Mesendoderm (in vitro differentiated cells): ENCODE results near the gene SPEF2.

Experiments
- DNase-seq: peaks from one replicate; pipeline ENCODE4 v3.0.0; 2013
- H2AK5ac ChIP-seq: 2 replicates; pipeline ENCODE4 v1.6.1; 2013; ENCODE audit warnings: low read length, inconsistent platforms
- H2BK120ac ChIP-seq: 2 replicates; pipeline ENCODE4 v1.6.1; 2013; ENCODE audit warnings: low read depth, mild to moderate bottlenecking, low read length, moderate library complexity, mixed read lengths
- H2BK15ac ChIP-seq: replicated peaks from 2 replicates; pipeline ENCODE4 v1.6.1; 2013; ENCODE audit warnings: low read depth, mild to moderate bottlenecking, moderate library complexity
- H2BK5ac ChIP-seq: 2 replicates; pipeline ENCODE4 v1.6.1; 2013; ENCODE audit warnings: low read length, inconsistent platforms
- H3K18ac ChIP-seq: 2 replicates; pipeline ENCODE4 v1.6.1; 2013; ENCODE audit warnings: mild to moderate bottlenecking, low read length, mixed read lengths
- H3K23ac ChIP-seq: one replicate; pipeline ENCODE4 v1.6.1; 2013; ENCODE audit warnings: low read length
- H3K27ac ChIP-seq: 2 replicates; pipeline ENCODE4 v1.5.1; 2013; ENCODE audit warnings: low read depth, mild to moderate bottlenecking, inconsistent platforms, low read length, moderate library complexity
- H3K27me3 ChIP-seq: 2 replicates; pipeline ENCODE4 v1.6.1; 2013; ENCODE audit warnings: low read length, control low read depth, mild to moderate bottlenecking, inconsistent platforms; ENCODE audit not compliant: insufficient read depth, poor library complexity
- H3K36me3 ChIP-seq: 2 replicates; pipeline ENCODE4 v1.6.1; 2013; ENCODE audit warnings: low read length, inconsistent platforms; ENCODE audit not compliant: control insufficient read depth, insufficient read depth
- H3K4ac ChIP-seq: one replicate; pipeline ENCODE4 v1.6.1; 2013; ENCODE audit warnings: low read depth, mild to moderate bottlenecking, low read length, moderate library complexity
- H3K4me1 ChIP-seq: 2 replicates; pipeline ENCODE4 v1.6.1; 2013; ENCODE audit warnings: low read depth, low read length, inconsistent platforms; ENCODE audit not compliant: control insufficient read depth
- H3K4me2 ChIP-seq: 2 replicates; pipeline ENCODE4 v1.6.1; 2013; ENCODE audit warnings: low read length
- H3K4me3 ChIP-seq: 2 replicates; pipeline ENCODE4 v1.5.1; 2013; ENCODE audit warnings: mild to moderate bottlenecking, low read length
- H3K56ac ChIP-seq: one replicate; pipeline ENCODE4 v1.6.1; 2013; ENCODE audit warnings: low read length
- H3K79me1 ChIP-seq: 2 replicates; pipeline ENCODE4 v1.6.1; 2013; ENCODE audit warnings: low read length, inconsistent platforms
- H3K79me2 ChIP-seq: 2 replicates; pipeline ENCODE4 v1.6.1; 2013; ENCODE audit warnings: mild to moderate bottlenecking, low read length; ENCODE audit not compliant: control insufficient read depth, insufficient read depth
- H3K9ac ChIP-seq: 2 replicates; pipeline ENCODE4 v1.6.1; 2013; ENCODE audit warnings: low read length, inconsistent platforms
- H4K5ac ChIP-seq: one replicate; pipeline ENCODE4 v1.6.1; 2013; ENCODE audit warnings: low read length
- H4K8ac ChIP-seq: one replicate; pipeline ENCODE4 v1.6.1; 2013; ENCODE audit warnings: low read depth, mild to moderate bottlenecking, control low read depth, low read length, moderate library complexity
- WGBS: extraction: QIAGEN DNeasy Blood & Tissue Kit; methylation state at CpG from one replicate; pipeline ENCODE4 v1.1.7; 2013; ENCODE audit warnings: low lambda C conversion rate, missing lambda C conversion rate; ENCODE audit not compliant: insufficient coverage; ENCODE audit errors: extremely low coverage; 5-methylcytosine and 5-hydroxymethylcytosine counted together

SPEF2 gene

GRCh38 chr5:35657877-35658276 lies 40.2 kb downstream of the SPEF2 start:
- no peak overlapping the region for H2BK15ac ChIP-seq
- no peak overlapping the region for H3K27ac ChIP-seq
- no peaks in the 10 kb centered on the region for H3K36me3 ChIP-seq
- no peak overlapping the region for H3K23ac ChIP-seq
- H3K27me3 ChIP-seq, result no peaks in the 10 kb centered on the region
- no peaks in the 10 kb centered on the region for H3K79me2 ChIP-seq
- H4K5ac ChIP-seq, result no peak overlapping the region
- H2BK120ac ChIP-seq, result no peak overlapping the region
- no peak for DNase-seq
- H3K9ac ChIP-seq, result no peak overlapping the region
- H3K18ac ChIP-seq, result no peak overlapping the region
- no peak overlapping the region for H3K4ac ChIP-seq
- no peak overlapping the region for H3K4me2 ChIP-seq
- H3K4me1 ChIP-seq, result no peaks in the 10 kb centered on the region
- WGBS, result no CpG with 5 or more reads among the region's 2 CpGs
- no peaks in the 10 kb centered on the region for H3K79me1 ChIP-seq
- H2AK5ac ChIP-seq, result no peak overlapping the region
- no peak overlapping the region for H3K4me3 ChIP-seq
- H2BK5ac ChIP-seq, result no peak overlapping the region
- H3K56ac ChIP-seq, result no peak overlapping the region
- H4K8ac ChIP-seq, result peak overlapping the region; percentile 81

DNA sequence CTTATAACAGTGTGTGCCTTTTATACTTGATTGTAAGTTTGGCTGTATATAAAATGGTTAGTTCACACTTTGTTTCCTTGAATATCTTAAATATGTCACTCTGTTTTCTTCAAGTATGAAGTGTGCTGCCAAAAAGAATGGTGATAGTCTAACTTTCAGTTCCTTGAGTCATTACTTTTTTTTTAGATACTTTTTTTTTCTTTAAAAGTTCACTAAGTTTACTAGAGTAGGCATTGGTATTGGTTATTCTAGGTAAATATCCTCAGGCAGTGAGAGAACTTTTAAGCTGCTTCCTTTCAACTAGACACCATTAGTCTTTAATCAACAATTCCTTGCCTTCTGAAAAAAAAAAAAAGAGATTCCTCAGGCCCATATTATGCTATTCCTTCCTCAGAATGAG lies 41.9 kb downstream of the SPEF2 start:
- no peaks in the 10 kb centered on the region for H3K79me1 ChIP-seq
- no peak overlapping the region for H2BK5ac ChIP-seq
- no peak overlapping the region for H2BK120ac ChIP-seq
- H3K4me2 ChIP-seq, result no peak overlapping the region
- H4K5ac ChIP-seq, result no peak overlapping the region
- DNase-seq, result no peak
- no peak overlapping the region for H3K18ac ChIP-seq
- no peak overlapping the region for H3K27ac ChIP-seq
- H3K4ac ChIP-seq, result no peak overlapping the region
- no peak overlapping the region for H2BK15ac ChIP-seq
- H3K23ac ChIP-seq, result no peak overlapping the region
- H3K56ac ChIP-seq, result no peak overlapping the region
- H3K4me3 ChIP-seq, result no peak overlapping the region
- H3K9ac ChIP-seq, result no peak overlapping the region
- no peak overlapping the region for H2AK5ac ChIP-seq
- no peaks in the 10 kb centered on the region for H3K36me3 ChIP-seq
- H3K79me2 ChIP-seq, result no peaks in the 10 kb centered on the region
- H4K8ac ChIP-seq, result no peak overlapping the region
- H3K27me3 ChIP-seq, result no peaks in the 10 kb centered on the region
- H3K4me1 ChIP-seq, result no peaks in the 10 kb centered on the region

DNA sequence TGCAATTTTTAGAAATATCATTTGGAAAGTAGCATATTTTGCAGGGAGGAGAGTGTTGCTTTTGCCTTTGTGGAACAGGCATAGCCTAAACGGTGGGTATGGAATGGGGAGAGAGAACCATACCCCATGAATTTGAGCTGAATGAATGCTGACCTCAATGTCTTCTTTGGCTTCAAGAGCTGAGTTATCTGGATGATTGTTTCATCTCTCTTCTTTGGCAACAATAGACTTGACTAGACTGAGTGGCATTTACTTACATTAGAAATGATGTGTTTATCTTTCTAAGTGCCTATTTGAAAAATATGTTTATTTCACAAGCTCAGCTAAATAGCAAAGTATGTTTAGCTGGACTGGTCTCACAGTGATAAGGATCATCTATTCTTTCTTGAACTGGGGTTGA lies 42.8 kb downstream of the SPEF2 start:
- H2AK5ac ChIP-seq, result no peak overlapping the region
- H4K8ac ChIP-seq, result no peak overlapping the region
- no peak overlapping the region for H3K4ac ChIP-seq
- DNase-seq, result no peak
- H3K18ac ChIP-seq, result no peak overlapping the region
- WGBS, result no CpG with 5 or more reads among the region's 1 CpG
- no peak overlapping the region for H3K9ac ChIP-seq
- H3K4me3 ChIP-seq, result no peak overlapping the region
- H3K79me1 ChIP-seq, result no peaks in the 10 kb centered on the region
- no peak overlapping the region for H3K4me2 ChIP-seq
- no peak overlapping the region for H2BK15ac ChIP-seq
- H3K23ac ChIP-seq, result no peak overlapping the region
- H4K5ac ChIP-seq, result no peak overlapping the region
- H2BK120ac ChIP-seq, result no peak overlapping the region
- H2BK5ac ChIP-seq, result no peak overlapping the region
- no peaks in the 10 kb centered on the region for H3K79me2 ChIP-seq
- no peaks in the 10 kb centered on the region for H3K36me3 ChIP-seq
- no peak overlapping the region for H3K56ac ChIP-seq
- H3K27me3 ChIP-seq, result no peaks in the 10 kb centered on the region
- no peak overlapping the region for H3K27ac ChIP-seq
- H3K4me1 ChIP-seq, result no peaks in the 10 kb centered on the region

- Histone ChIP-seq H3K36me3 (no peaks in the 10 kb centered on the region), H2AK5ac (no peak overlapping the region), H3K4me3 (no peak overlapping the region), H2BK5ac (no peak overlapping the region), H2BK15ac (no peak overlapping the region), H4K5ac (no peak overlapping the region), H3K4ac (no peak overlapping the region), H3K4me1 (no peaks in the 10 kb centered on the region), H3K79me1 (no peaks in the 10 kb centered on the region), H3K27ac (no peak overlapping the region), H3K23ac (no peak overlapping the region), H3K27me3 (no peaks in the 10 kb centered on the region), H3K79me2 (no peaks in the 10 kb centered on the region), H2BK120ac (no peak overlapping the region), H3K56ac (no peak overlapping the region), H4K8ac (no peak overlapping the region), H3K18ac (no peak overlapping the region), H3K4me2 (no peak overlapping the region), H3K9ac (no peak overlapping the region)
- WGBS, result no CpG with 5 or more reads among the region's 4 CpGs
- DNase-seq, result no peak
Observed at GRCh38 chr5:35664584-35664983, 46.9 kb downstream of the SPEF2 start.

DNA sequence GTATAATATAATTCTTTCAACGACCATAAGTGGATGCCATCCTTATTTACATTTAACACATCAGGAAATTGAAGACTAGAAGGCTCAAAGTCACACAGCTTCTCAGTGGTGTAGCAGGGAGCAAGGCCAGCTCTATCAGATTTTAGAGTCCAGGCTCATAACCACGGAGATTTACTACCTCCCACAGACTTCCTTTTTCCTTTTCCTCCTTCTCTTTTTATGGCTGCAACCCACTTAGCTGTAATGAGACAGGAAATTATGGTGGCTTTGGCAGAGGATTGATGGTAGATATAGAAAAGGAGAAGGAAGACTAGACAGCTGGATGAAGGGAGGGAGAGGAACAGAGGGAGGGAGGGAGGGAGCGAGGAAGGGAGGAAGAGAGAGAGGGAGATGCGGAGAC lies 47.4 kb downstream of the SPEF2 start:
- WGBS, result no CpG with 5 or more reads among the region's 4 CpGs
- Histone ChIP-seq H4K5ac (no peak overlapping the region), H3K79me2 (no peaks in the 10 kb centered on the region), H2BK15ac (no peak overlapping the region), H3K79me1 (no peaks in the 10 kb centered on the region), H3K56ac (no peak overlapping the region), H3K4me3 (no peak overlapping the region), H3K9ac (no peak overlapping the region), H3K18ac (no peak overlapping the region), H3K36me3 (no peaks in the 10 kb centered on the region), H3K4me2 (no peak overlapping the region), H2BK5ac (no peak overlapping the region), H3K27me3 (no peaks in the 10 kb centered on the region), H2BK120ac (no peak overlapping the region), H4K8ac (no peak overlapping the region), H3K4ac (peak overlapping the region; percentile 16), H3K4me1 (no peaks in the 10 kb centered on the region), H3K27ac (no peak overlapping the region), H3K23ac (no peak overlapping the region), H2AK5ac (no peak overlapping the region)
- DNase-seq, result no peak

DNA sequence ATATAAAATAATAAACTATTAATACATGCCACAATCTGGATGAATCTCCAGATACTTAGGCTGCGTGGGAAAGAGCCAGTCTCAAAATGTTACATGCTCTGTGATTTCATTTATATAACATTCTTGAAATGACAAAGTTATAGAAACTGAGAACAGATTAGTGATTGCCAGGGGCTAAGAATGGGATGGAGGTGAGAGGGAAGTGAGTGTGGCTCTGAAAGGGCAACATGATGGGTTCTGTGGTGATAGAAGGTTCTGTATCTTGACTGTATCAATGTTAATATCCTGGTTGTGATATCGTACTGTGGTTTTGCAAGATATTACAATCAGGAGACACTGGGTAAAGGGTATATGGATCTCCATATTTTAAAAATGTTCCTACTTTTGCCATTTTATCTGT lies 50.7 kb downstream of the SPEF2 start:
- H3K4me2 ChIP-seq, result no peak overlapping the region
- no peak overlapping the region for H3K4ac ChIP-seq
- H2BK120ac ChIP-seq, result no peak overlapping the region
- H3K4me1 ChIP-seq, result no peaks in the 10 kb centered on the region
- H3K23ac ChIP-seq, result no peak overlapping the region
- H2AK5ac ChIP-seq, result no peak overlapping the region
- H2BK5ac ChIP-seq, result no peak overlapping the region
- H3K79me1 ChIP-seq, result no peaks in the 10 kb centered on the region
- H3K9ac ChIP-seq, result no peak overlapping the region
- H3K27ac ChIP-seq, result no peak overlapping the region
- no peaks in the 10 kb centered on the region for H3K27me3 ChIP-seq
- H3K79me2 ChIP-seq, result no peaks in the 10 kb centered on the region
- no peak overlapping the region for H4K5ac ChIP-seq
- H3K36me3 ChIP-seq, result no peaks in the 10 kb centered on the region
- no peak overlapping the region for H3K56ac ChIP-seq
- no peak for DNase-seq
- no CpG with 5 or more reads among the region's 2 CpGs for WGBS
- no peak overlapping the region for H3K18ac ChIP-seq
- H2BK15ac ChIP-seq, result no peak overlapping the region
- H4K8ac ChIP-seq, result no peak overlapping the region
- H3K4me3 ChIP-seq, result no peak overlapping the region
